CD8-positive, alpha-beta memory T cell (primary cell): Measurements from ENCODE around the gene YY1AP1. TPM values are rescaled to one million over a fixed set of nuclear protein-coding genes. Genes with fewer than 3 reads are reported as not detected.
"Not testable (repeated sequence)": the region's sequence is repeated elsewhere in the genome, so short reads cannot be mapped to it uniquely, and the experiment has no call there.

Source experiments
- CTCF ChIA-PET: fragments of 350-600 bp; sonication (Branson Sonifier 250); formaldehyde crosslinking; loops from one replicate; lab custom pipeline; 2021; ENCODE audit warnings: antibody characterized with exemption; lab: Charles Lee
- POLR2A ChIA-PET: fragments of 350-600 bp; sonication (Branson Sonifier 250); formaldehyde crosslinking; loops from one replicate; lab custom pipeline; 2021; ENCODE audit warnings: antibody characterized with exemption; lab: Charles Lee
- DNase-seq, 5 donors: peaks; one replicate each; pipeline versions ENCODE4 v3.0.0 to v3.0.0-alpha.2; 2020 to 2022; ENCODE audit warnings: mixed read lengths in 1 of 5
- H3K27ac ChIP-seq: one replicate; pipeline ENCODE4 v1.7.0; 2013; ENCODE audit warnings: low read depth, mild to moderate bottlenecking, low read length, moderate library complexity
- H3K27me3 ChIP-seq: 2 replicates; pipeline ENCODE4 v1.7.0; 2013; ENCODE audit warnings: low read length, mild to moderate bottlenecking; ENCODE audit not compliant: insufficient read depth, poor library complexity, severe bottlenecking
- H3K36me3 ChIP-seq: 2 replicates; pipeline ENCODE4 v1.7.0; 2013; ENCODE audit warnings: mild to moderate bottlenecking, low read length, moderate library complexity; ENCODE audit not compliant: insufficient read depth
- H3K4me1 ChIP-seq: 2 replicates; pipeline ENCODE4 v1.7.0; 2013; ENCODE audit warnings: mild to moderate bottlenecking, low read length, moderate library complexity; ENCODE audit not compliant: insufficient read depth
- H3K4me3 ChIP-seq: 2 replicates; pipeline ENCODE4 v1.7.0; 2013; ENCODE audit warnings: mild to moderate bottlenecking, low read length
- H3K9me3 ChIP-seq: 2 replicates; pipeline ENCODE4 v1.7.0; 2013; ENCODE audit warnings: mild to moderate bottlenecking, low read length
- H3K27ac Mint-ChIP-seq, 8 donors: one replicate each; pipeline ENCODE4 v1.8.0; 2020 to 2021; ENCODE audit warnings: mixed read lengths in 8 of 8, mild to moderate bottlenecking in 6 of 8, inconsistent platforms in 3 of 8, moderate library complexity in 3 of 8
- H3K27me3 Mint-ChIP-seq, 2 donors: one replicate each; pipeline ENCODE4 v1.8.0; 2020 to 2021; ENCODE audit warnings: mixed read lengths in 2 of 2, mild to moderate bottlenecking in 1 of 2, moderate library complexity in 1 of 2
- H3K36me3 Mint-ChIP-seq, 3 donors: one replicate each; pipeline ENCODE4 v1.8.0; 2020 to 2021; ENCODE audit warnings: mixed read lengths in 3 of 3, inconsistent platforms in 1 of 3, mild to moderate bottlenecking in 1 of 3
- H3K4me1 Mint-ChIP-seq, 3 donors: one replicate each; pipeline ENCODE4 v1.8.0; 2020 to 2021; ENCODE audit warnings: mixed read lengths in 3 of 3, inconsistent platforms in 1 of 3, mild to moderate bottlenecking in 1 of 3
- H3K4me3 Mint-ChIP-seq, 7 donors: one replicate each; pipeline ENCODE4 v1.8.0; 2020 to 2021; ENCODE audit warnings: mixed read lengths in 7 of 7, mild to moderate bottlenecking in 6 of 7, moderate library complexity in 4 of 7, inconsistent platforms in 2 of 7
- H3K9me3 Mint-ChIP-seq, 5 donors: one replicate each; pipeline ENCODE4 v1.8.0; 2020 to 2022; ENCODE audit warnings: mixed read lengths in 5 of 5, mild to moderate bottlenecking in 3 of 5, moderate library complexity in 2 of 5, inconsistent platforms in 1 of 5
- polyA plus RNA-seq: library from polyadenylated mRNA; unstranded; fragments of 300-500 nt; fragmentation: Illumina TruSeq; gene quantifications from one replicate; pipeline ENCODE4 v1.2.3, GENCODE V29; 2021
- total RNA-seq, 2 experiments: library from RNA; stranded (reverse); gene quantifications; one replicate each; pipeline ENCODE4 v1.2.3, GENCODE V29; 2021

YY1AP1 gene
- total and polyA plus RNA-seq, 3 experiments from 2014 or later: 49.7 to 62.0 (median 59.1) TPM

GRCh38 chr1:155694167-155694566 lies 5.6 kb upstream of the YY1AP1 start:
- H3K36me3 Mint-ChIP-seq: peaks cover 15 to 33% (median 15%) of the 10 kb centered on the region in 3 donors
- Histone ChIP-seq H3K4me1 (peaks cover 28% of the 10 kb centered on the region), H3K27me3 (no peaks in the 10 kb centered on the region), H3K9me3 (no peaks in the 10 kb centered on the region), H3K36me3 (no peaks in the 10 kb centered on the region), H3K27ac (no peak overlapping the region), H3K4me3 (no peak overlapping the region)
- no peaks in the 10 kb centered on the region for H3K9me3 Mint-ChIP-seq
- H3K27me3 Mint-ChIP-seq: no peaks in the 10 kb centered on the region
- ChIA-PET POLR2A (interaction anchor here (0.6 kb wide), 1 partner anchor 23 kb away, joined by 5 read pairs; no protein-coding TSS in a partner anchor), CTCF (no interaction called here)
- no peak for DNase-seq
- H3K27ac Mint-ChIP-seq: peak overlapping the region in 2 of 8 donors; percentile 6 to 24
- peaks cover 71 to 95% (median 94%) of the 10 kb centered on the region in 3 donors for H3K4me1 Mint-ChIP-seq
- H3K4me3 Mint-ChIP-seq: peak overlapping the region in 1 of 7 donors; percentile 25

- H3K27me3 Mint-ChIP-seq: no peaks in the 10 kb centered on the region
- H3K4me1 ChIP-seq: peaks cover 28% of the 10 kb centered on the region
Observed at GRCh38 chr1:155691992-155692528, 3.5 kb upstream of the YY1AP1 start.

GRCh38 chr1:155689081-155689607 lies 570 bp upstream of the YY1AP1 start, which contains the start of gene DAP3:
Gene DAP3 (plus strand): TSS chr1:155689091. CDS start chr1:155709780, 20,689 bp downstream.
- Mint-ChIP-seq H3K36me3 (peaks cover 15 to 50% (median 21%) of the 10 kb centered on the region in 3 donors), H3K27ac (peak within 1 kb of the TSS; percentile 95 to 100 (median 98)), H3K4me3 (peak within 1 kb of the TSS; percentile 96 to 100 (median 97)), H3K4me1 (peaks cover 63 to 77% (median 75%) of the 10 kb centered on the region in 3 donors)
- H3K27me3 ChIP-seq, DNase-seq, H3K27me3 Mint-ChIP-seq, H3K9me3 ChIP-seq, CTCF ChIA-PET, POLR2A ChIA-PET, H3K36me3 ChIP-seq, H3K9me3 Mint-ChIP-seq: not testable (repeated sequence)
- Histone ChIP-seq H3K4me1 (peaks cover 26% of the 10 kb centered on the region), H3K27ac (peak within 1 kb of the TSS; percentile 93), H3K4me3 (peak within 1 kb of the TSS; percentile 87)

More at GRCh38 chr1:155691992-155692528, 3.5 kb upstream of the YY1AP1 start:
- ChIA-PET CTCF (no interaction called here), POLR2A (no interaction called here)
- H3K36me3 ChIP-seq: no peaks in the 10 kb centered on the region
- Mint-ChIP-seq H3K36me3 (peaks cover 15 to 43% (median 15%) of the 10 kb centered on the region in 3 donors), H3K9me3 (no peaks in the 10 kb centered on the region), H3K4me1 (peaks cover 62 to 76% (median 75%) of the 10 kb centered on the region in 3 donors), H3K4me3 (peak overlapping the region in 3 of 7 donors; percentile 10 to 100 (median 37)), H3K27ac (peak overlapping the region in 2 of 8 donors; percentile 74 to 93)
- no peaks in the 10 kb centered on the region for H3K27me3 ChIP-seq
- DNase-seq: no peak
- no peak overlapping the region for H3K4me3 ChIP-seq
- H3K27ac ChIP-seq: peak overlapping the region; percentile 3
- no peaks in the 10 kb centered on the region for H3K9me3 ChIP-seq

GRCh38 chr1:155687705-155688323 lies 760 bp downstream of the YY1AP1 start:
- Mint-ChIP-seq H3K36me3 (peaks cover 14 to 46% (median 20%) of the 10 kb centered on the region in 3 donors), H3K4me3 (peak overlapping the region; percentile 96 to 100 (median 97)), H3K4me1 (peaks cover 60 to 76% (median 74%) of the 10 kb centered on the region in 3 donors), H3K27ac (peak overlapping the region; percentile 95 to 100 (median 98))
- DNase-seq, H3K27me3 Mint-ChIP-seq, H3K9me3 Mint-ChIP-seq, CTCF ChIA-PET, H3K36me3 ChIP-seq, H3K9me3 ChIP-seq, H3K27me3 ChIP-seq, POLR2A ChIA-PET: not testable (repeated sequence)
- H3K27ac ChIP-seq: peak overlapping the region; percentile 93
- H3K4me3 ChIP-seq: peak overlapping the region; percentile 87
- peaks cover 24% of the 10 kb centered on the region for H3K4me1 ChIP-seq

- no peaks in the 10 kb centered on the region for H3K27me3 Mint-ChIP-seq
- peaks cover 5% of the 10 kb centered on the region for H3K4me1 ChIP-seq
- H3K4me3 ChIP-seq: no peak overlapping the region
- no peaks in the 10 kb centered on the region for H3K9me3 Mint-ChIP-seq
- no peak overlapping the region for H3K4me3 Mint-ChIP-seq
- CTCF ChIA-PET: no interaction called here
- H3K27ac Mint-ChIP-seq: peak overlapping the region in 4 of 8 donors; percentile 19 to 69 (median 22)
- H3K36me3 ChIP-seq: peaks cover 30% of the 10 kb centered on the region
- H3K27me3 ChIP-seq: no peaks in the 10 kb centered on the region
- POLR2A ChIA-PET: no interaction called here
- no peaks in the 10 kb centered on the region for H3K9me3 ChIP-seq
- peaks cover 6 to 63% (median 19%) of the 10 kb centered on the region in 3 donors for H3K36me3 Mint-ChIP-seq
- no peak overlapping the region for H3K27ac ChIP-seq
- DNase-seq: no peak
- H3K4me1 Mint-ChIP-seq: peaks cover 46 to 65% (median 61%) of the 10 kb centered on the region in 3 donors
Observed at GRCh38 chr1:155681776-155682175, 6.8 kb downstream of the YY1AP1 start.

GRCh38 chr1:155680531-155680930 lies 8.0 kb downstream of the YY1AP1 start:
- ChIA-PET CTCF (no interaction called here), POLR2A (no interaction called here)
- no peak for DNase-seq
- no peaks in the 10 kb centered on the region for H3K9me3 Mint-ChIP-seq
- Histone ChIP-seq H3K4me1 (no peaks in the 10 kb centered on the region), H3K27ac (no peak overlapping the region), H3K36me3 (peaks cover 36% of the 10 kb centered on the region), H3K27me3 (no peaks in the 10 kb centered on the region), H3K9me3 (no peaks in the 10 kb centered on the region), H3K4me3 (no peak overlapping the region)
- H3K36me3 Mint-ChIP-seq: peaks cover 9 to 69% (median 16%) of the 10 kb centered on the region in 3 donors
- no peak overlapping the region for H3K4me3 Mint-ChIP-seq
- peak overlapping the region in 5 of 8 donors; percentile 41 to 68 (median 56) for H3K27ac Mint-ChIP-seq
- no peaks in the 10 kb centered on the region for H3K27me3 Mint-ChIP-seq
- peaks cover 36 to 53% (median 49%) of the 10 kb centered on the region in 3 donors for H3K4me1 Mint-ChIP-seq

- H3K27me3 Mint-ChIP-seq, H3K4me3 ChIP-seq, POLR2A ChIA-PET, H3K27me3 ChIP-seq, H3K9me3 Mint-ChIP-seq, DNase-seq, H3K27ac ChIP-seq, H3K4me1 ChIP-seq, H3K4me3 Mint-ChIP-seq, CTCF ChIA-PET, H3K9me3 ChIP-seq: not testable (repeated sequence)
- Mint-ChIP-seq H3K27ac (peak overlapping the region in 3 of 8 donors; percentile 19 to 54 (median 45)), H3K4me1 (peaks cover 22 to 38% (median 33%) of the 10 kb centered on the region in 3 donors), H3K36me3 (peaks cover 13 to 78% (median 19%) of the 10 kb centered on the region in 3 donors)
- peaks cover 47% of the 10 kb centered on the region for H3K36me3 ChIP-seq
Observed at GRCh38 chr1:155678992-155679391, 9.6 kb downstream of the YY1AP1 start.

GRCh38 chr1:155678027-155678426 lies 10.5 kb downstream of the YY1AP1 start:
- Histone ChIP-seq H3K9me3 (no peaks in the 10 kb centered on the region), H3K4me3 (no peak overlapping the region), H3K36me3 (peaks cover 48% of the 10 kb centered on the region), H3K27me3 (no peaks in the 10 kb centered on the region), H3K4me1 (no peaks in the 10 kb centered on the region), H3K27ac (no peak overlapping the region)
- POLR2A ChIA-PET: no interaction called here
- H3K27ac Mint-ChIP-seq: peak overlapping the region in 1 of 8 donors; percentile 37
- H3K36me3 Mint-ChIP-seq: peaks cover 13 to 79% (median 19%) of the 10 kb centered on the region in 3 donors
- peaks cover 17 to 28% (median 26%) of the 10 kb centered on the region in 3 donors for H3K4me1 Mint-ChIP-seq
- no peaks in the 10 kb centered on the region for H3K9me3 Mint-ChIP-seq
- H3K4me3 Mint-ChIP-seq: no peak overlapping the region
- H3K27me3 Mint-ChIP-seq: no peaks in the 10 kb centered on the region
- CTCF ChIA-PET: no interaction called here
- no peak for DNase-seq
